Neural crest cell (in vitro differentiated cells): ENCODE data around the gene WASF2. TPM values are rescaled to one million over a fixed set of nuclear protein-coding genes. Genes with fewer than 3 reads are reported as not detected.

Source experiments
- DNase-seq: peaks from one replicate; pipeline ENCODE4 v3.0.0; 2021; ENCODE audit warnings: low read depth, mixed read lengths, low spot score
- H3K27ac Mint-ChIP-seq: one replicate; pipeline ENCODE4 v1.8.0; 2021; ENCODE audit warnings: mild to moderate bottlenecking, mixed read lengths; ENCODE audit not compliant: unreplicated experiment
- H3K27me3 Mint-ChIP-seq: 2 replicates; pipeline ENCODE4 v1.8.0; 2021; ENCODE audit warnings: low read depth, mild to moderate bottlenecking, mixed read lengths
- H3K36me3 Mint-ChIP-seq: 2 replicates; pipeline ENCODE4 v1.8.0; 2021; ENCODE audit warnings: low read depth, mild to moderate bottlenecking, mixed read lengths
- H3K4me1 Mint-ChIP-seq: 2 replicates; pipeline ENCODE4 v1.8.0; 2021; ENCODE audit warnings: mixed read lengths
- H3K4me3 Mint-ChIP-seq: one replicate; pipeline ENCODE4 v1.8.0; 2021; ENCODE audit warnings: mild to moderate bottlenecking, mixed read lengths
- H3K9me3 Mint-ChIP-seq: 2 replicates; pipeline ENCODE4 v1.8.0; 2021; ENCODE audit warnings: mixed read lengths
- total RNA-seq: library from RNA; stranded (reverse); gene quantifications from 2 replicates; pipeline ENCODE4 v1.2.1, GENCODE V29; 2021
- TF ChIP-seq, protein P1 (sequence below): fragments of 200-600 bp; sonication (generic); conservative IDR thresholded peaks from 2 replicates; pipeline ENCODE4 v1.5.0; 2021; ENCODE audit warnings: antibody characterized with exemption, mild to moderate bottlenecking

The WASF2 gene
- total RNA-seq, 1 donor from 2014 or later, result 81.9 TPM

DNA sequence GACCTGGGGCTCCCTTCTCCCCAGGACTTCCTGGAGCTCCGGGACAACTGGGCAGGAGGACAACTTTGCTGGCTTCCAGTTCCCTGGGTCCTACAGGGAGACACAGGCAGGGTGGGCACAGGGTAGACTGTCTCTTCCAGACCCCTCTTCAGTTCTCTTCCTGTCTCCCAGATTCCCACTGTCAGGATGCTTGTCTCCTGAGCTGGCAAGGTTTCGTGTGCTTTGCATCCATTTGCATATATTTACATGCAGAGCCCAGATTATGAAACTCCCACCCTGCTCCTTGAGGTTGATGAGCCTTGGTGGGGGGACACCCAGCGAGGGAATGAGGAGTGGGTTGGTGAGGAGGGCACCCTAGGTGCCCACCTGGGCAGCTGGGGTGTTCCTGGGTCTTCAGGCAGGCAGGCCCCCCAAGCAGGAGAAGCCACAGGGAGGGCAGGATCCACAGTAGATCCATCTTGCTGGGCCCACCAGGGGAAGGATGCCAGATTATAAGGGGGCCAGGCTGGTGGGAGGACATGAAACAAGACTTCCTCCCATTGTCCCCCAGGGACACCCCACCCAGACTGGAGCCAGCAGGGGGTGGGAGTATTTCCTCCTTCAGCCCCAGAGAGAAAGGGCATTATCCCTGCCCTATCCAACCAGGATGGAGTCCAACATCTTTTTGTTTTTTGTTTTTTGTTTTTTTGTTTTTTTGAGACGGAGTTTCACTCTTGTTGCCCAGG, 115.4 kb downstream of the WASF2 start, which contains the start of gene FCN3:
Gene FCN3 (minus strand): TSS at position 463 of the 725 bp plus-strand sequence. CDS start 6 bp downstream, at position 457.
- no peak within 1 kb of the TSS for H3K4me3 Mint-ChIP-seq
- no peaks in the 10 kb centered on the region for H3K36me3 Mint-ChIP-seq
- H3K27ac Mint-ChIP-seq, result no peak within 1 kb of the TSS

DNA sequence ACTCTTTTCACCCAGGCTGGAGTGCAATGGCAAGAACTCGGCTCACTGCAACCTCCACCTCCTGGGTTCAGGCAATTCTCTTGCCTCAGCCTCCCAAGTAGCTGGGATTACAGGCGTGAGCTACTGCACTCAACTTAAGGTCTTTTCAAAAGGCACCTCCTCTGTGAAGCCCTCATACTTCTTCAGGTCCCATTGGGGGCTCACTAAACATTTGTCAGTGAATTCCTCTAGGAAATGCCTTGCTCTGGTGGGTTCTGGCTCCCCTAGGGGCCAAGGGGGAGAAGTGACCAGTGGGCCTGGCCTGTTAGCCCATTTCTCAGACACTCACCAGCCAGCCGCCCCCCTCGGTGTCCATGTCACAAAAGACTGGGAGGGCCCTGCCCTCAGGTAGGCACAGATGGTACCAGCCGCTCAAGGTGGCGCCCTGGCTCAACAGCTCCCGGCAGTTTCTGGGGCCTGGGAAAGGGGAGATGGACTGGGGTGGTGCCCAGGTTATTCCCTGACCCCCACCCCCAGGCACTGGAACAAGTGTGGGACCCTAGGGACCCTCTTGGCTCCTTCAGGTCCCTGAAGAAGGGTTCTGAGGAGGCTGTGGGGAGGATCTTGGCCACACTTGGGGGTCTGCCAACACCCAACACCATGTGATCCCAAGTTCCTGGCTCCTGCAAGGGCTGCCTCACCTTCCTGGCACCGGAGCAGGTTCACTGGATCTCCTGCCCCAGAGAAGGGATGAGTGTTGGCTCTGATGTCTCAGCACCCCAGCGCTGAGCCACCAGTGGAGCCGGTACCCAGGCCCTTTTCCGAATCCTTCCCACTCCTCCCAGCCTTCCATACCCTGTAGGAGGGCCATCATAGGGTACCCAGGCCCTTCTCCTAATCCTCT, 116.9 kb downstream of the WASF2 start:
- H3K27me3 Mint-ChIP-seq, result no peaks in the 10 kb centered on the region
- no peak overlapping the region for H3K4me3 Mint-ChIP-seq
- no peaks in the 10 kb centered on the region for H3K9me3 Mint-ChIP-seq
- H3K36me3 Mint-ChIP-seq, result no peaks in the 10 kb centered on the region
- H3K4me1 Mint-ChIP-seq, result no peaks in the 10 kb centered on the region
- no peak for DNase-seq
- TF ChIP-seq, protein P1, sequence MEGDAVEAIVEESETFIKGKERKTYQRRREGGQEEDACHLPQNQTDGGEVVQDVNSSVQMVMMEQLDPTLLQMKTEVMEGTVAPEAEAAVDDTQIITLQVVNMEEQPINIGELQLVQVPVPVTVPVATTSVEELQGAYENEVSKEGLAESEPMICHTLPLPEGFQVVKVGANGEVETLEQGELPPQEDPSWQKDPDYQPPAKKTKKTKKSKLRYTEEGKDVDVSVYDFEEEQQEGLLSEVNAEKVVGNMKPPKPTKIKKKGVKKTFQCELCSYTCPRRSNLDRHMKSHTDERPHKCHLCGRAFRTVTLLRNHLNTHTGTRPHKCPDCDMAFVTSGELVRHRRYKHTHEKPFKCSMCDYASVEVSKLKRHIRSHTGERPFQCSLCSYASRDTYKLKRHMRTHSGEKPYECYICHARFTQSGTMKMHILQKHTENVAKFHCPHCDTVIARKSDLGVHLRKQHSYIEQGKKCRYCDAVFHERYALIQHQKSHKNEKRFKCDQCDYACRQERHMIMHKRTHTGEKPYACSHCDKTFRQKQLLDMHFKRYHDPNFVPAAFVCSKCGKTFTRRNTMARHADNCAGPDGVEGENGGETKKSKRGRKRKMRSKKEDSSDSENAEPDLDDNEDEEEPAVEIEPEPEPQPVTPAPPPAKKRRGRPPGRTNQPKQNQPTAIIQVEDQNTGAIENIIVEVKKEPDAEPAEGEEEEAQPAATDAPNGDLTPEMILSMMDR, result peak; percentile 50
- no peak overlapping the region for H3K27ac Mint-ChIP-seq

More for the DNA sequence above, 115.4 kb downstream of the WASF2 start, which contains the start of gene FCN3:
- Mint-ChIP-seq H3K4me1 (no peaks in the 10 kb centered on the region), H3K9me3 (no peaks in the 10 kb centered on the region), H3K27me3 (no peaks in the 10 kb centered on the region)
- TF ChIP-seq, protein P1, result no peak
- DNase-seq, result no peak

DNA sequence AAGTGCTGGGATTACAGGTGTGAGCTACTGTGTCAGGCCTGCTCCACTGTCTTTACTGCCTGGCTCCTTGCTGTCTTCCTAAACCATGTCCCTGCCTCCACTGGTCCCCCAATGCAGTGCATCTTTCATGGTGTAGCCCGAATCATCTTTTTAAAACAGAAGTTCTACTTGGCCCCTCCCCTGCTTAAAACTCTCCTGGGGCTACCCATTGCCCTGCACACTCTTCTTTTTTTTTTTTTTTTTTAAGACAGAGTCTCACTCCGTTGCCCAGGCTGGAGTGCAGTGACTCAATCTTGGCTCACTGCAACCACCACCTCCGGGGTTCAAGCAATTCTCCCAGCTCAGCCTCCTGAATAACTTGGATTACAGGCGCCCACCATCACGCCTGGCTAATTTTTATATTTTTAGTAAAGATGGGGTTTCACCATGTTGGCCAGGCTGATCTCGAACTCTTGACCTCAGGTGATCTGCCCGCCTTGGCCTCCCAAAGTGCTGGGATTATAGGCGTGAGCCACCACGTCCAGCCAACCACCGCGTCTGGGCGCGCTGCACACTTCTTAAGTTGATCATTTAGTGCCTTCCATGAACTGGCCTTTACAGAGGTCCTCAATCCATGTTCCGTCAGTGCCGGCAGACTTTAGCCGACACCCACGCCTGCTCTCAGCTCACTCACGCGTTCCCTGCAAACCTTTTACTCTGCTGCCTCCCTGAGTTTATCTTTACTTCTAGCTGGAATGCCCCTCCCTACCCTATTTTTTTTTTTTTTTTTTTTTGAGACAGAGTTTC, 117.8 kb downstream of the WASF2 start:
- TF ChIP-seq, protein P1, result no peak
- Mint-ChIP-seq H3K27me3 (no peaks in the 10 kb centered on the region), H3K9me3 (no peaks in the 10 kb centered on the region), H3K36me3 (no peaks in the 10 kb centered on the region), H3K4me1 (peaks cover 5% of the 10 kb centered on the region), H3K27ac (no peak overlapping the region), H3K4me3 (no peak overlapping the region)
- DNase-seq, result no peak

DNA sequence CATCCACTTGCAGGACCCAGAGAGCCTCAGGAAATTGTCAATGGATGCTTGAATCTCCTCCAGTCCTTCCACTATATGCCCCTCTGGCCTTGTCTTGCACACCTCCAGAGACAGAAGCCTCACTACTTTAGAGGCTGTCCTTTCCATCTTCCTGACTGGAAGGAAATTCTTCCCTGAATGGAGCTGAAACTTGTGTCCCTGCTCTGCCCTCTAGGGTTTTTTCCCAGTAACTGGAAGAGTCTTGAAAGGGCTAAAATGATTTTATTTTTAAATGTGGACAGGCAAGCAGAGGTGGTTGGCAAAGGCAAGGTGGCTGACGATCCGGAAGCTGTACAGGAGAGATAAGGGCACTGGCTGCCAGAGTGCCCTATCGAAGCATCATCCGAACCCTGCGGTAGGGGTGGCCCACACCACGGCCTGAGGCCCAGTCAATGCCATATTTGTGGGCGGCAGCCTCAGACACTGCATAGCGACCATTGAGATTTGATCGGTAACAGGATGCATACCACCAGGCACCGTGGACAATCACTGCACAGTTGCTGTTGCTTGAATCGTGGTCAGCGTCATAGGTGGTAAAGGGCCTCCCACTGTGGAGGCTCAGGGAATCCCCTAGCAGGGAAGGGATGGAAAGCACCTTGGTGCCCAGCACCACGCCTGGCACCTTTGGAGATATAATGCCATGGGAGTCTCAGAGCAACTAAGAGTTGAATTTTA, 120.9 kb downstream of the WASF2 start:
- no peaks in the 10 kb centered on the region for H3K9me3 Mint-ChIP-seq
- TF ChIP-seq, protein P1, result peak; percentile 18
- DNase-seq, result no peak
- H3K4me1 Mint-ChIP-seq, result peaks cover 29% of the 10 kb centered on the region
- H3K27ac Mint-ChIP-seq, result no peak overlapping the region
- no peaks in the 10 kb centered on the region for H3K27me3 Mint-ChIP-seq
- no peaks in the 10 kb centered on the region for H3K36me3 Mint-ChIP-seq
- peak overlapping the region; percentile 62 for H3K4me3 Mint-ChIP-seq
